HepG2 (cell line): Measurements from ENCODE around the gene TMED6. TPM values are rescaled to one million over a fixed set of nuclear protein-coding genes. Genes with fewer than 3 reads are reported as not detected.

Experiments used
- AHDC1 ChIP-seq: sonication (generic); formaldehyde crosslinking; IDR thresholded peaks from 2 replicates; pipeline ENCODE4 v1.5.1; 2020; ENCODE audit warnings: mild to moderate bottlenecking, missing genetic modification reagents, borderline replicate concordance
- ARID3A ChIP-seq: IDR thresholded peaks from 2 replicates; pipeline ENCODE4 v1.6.1; 2012; ENCODE audit warnings: low read depth, low read length, improper control_type of control experiment
- DRAP1 ChIP-seq: IDR thresholded peaks from 2 replicates; pipeline ENCODE4 v1.6.1; 2016; ENCODE audit warnings: missing genetic modification reagents, missing compliant biosample characterization
- FOXA3 ChIP-seq: IDR thresholded peaks from 2 replicates; pipeline ENCODE4 v1.6.1; 2016; ENCODE audit warnings: missing genetic modification reagents, missing compliant biosample characterization
- GZF1 ChIP-seq: sonication (generic); formaldehyde crosslinking; IDR thresholded peaks from 2 replicates; pipeline ENCODE4 v1.5.1; 2020; ENCODE audit warnings: mild to moderate bottlenecking, missing genetic modification reagents
- KAT8 ChIP-seq: IDR thresholded peaks from 2 replicates; pipeline ENCODE4 v1.6.1; 2016; ENCODE audit warnings: missing genetic modification reagents, missing compliant biosample characterization
- KDM5B ChIP-seq: sonication (generic); formaldehyde crosslinking; IDR thresholded peaks from 2 replicates; pipeline ENCODE4 v1.4.0; 2020; ENCODE audit warnings: missing genetic modification reagents, mild to moderate bottlenecking, borderline replicate concordance
- ONECUT2 ChIP-seq: sonication (generic); formaldehyde crosslinking; IDR thresholded peaks from 2 replicates; pipeline ENCODE4 v1.4.0; 2020; ENCODE audit warnings: missing genetic modification reagents
- PAXIP1 ChIP-seq: sonication (generic); formaldehyde crosslinking; conservative IDR thresholded peaks from 2 replicates; pipeline ENCODE4 v1.4.0; 2020; ENCODE audit warnings: mild to moderate bottlenecking, missing genetic modification reagents, moderate library complexity
- RXRB ChIP-seq: IDR thresholded peaks from 2 replicates; pipeline ENCODE4 v1.6.1; 2016; ENCODE audit warnings: borderline replicate concordance, missing genetic modification reagents, missing compliant biosample characterization
- SALL1 ChIP-seq: sonication (generic); formaldehyde crosslinking; IDR thresholded peaks from 2 replicates; pipeline ENCODE4 v1.8.0; 2022; ENCODE audit warnings: mild to moderate bottlenecking, missing genetic modification reagents
- SIN3A ChIP-seq: IDR thresholded peaks from 2 replicates; pipeline ENCODE4 v1.6.1; 2011; ENCODE audit warnings: low read depth, mild to moderate bottlenecking, control low read depth, low read length, borderline replicate concordance
- XRCC5 ChIP-seq: fragments of 200-400 bp; formaldehyde crosslinking; optimal IDR thresholded peaks from 2 replicates; pipeline ENCODE3; 2017; ENCODE audit warnings: mild to moderate bottlenecking, low read length
- ZNF337 ChIP-seq: sonication (generic); formaldehyde crosslinking; IDR thresholded peaks from 2 replicates; pipeline ENCODE4 v1.5.1; 2020; ENCODE audit warnings: missing genetic modification reagents, low read depth, mild to moderate bottlenecking, borderline replicate concordance
- ZNF501 ChIP-seq: sonication (generic); formaldehyde crosslinking; IDR thresholded peaks from 2 replicates; pipeline ENCODE4 v1.5.1; 2020; ENCODE audit warnings: mild to moderate bottlenecking, moderate library complexity, missing genetic modification reagents
- polyA plus RNA-seq, 8 experiments: library from polyadenylated mRNA; depleted of rRNA in 3 of 8; stranded (reverse) in 7 of 8; unstranded in 1 of 8; fragments of >200 nt; fragmentation: Illumina TruSeq in 4 of 8; extraction: Trizol in 4 of 8; gene quantifications; 2 replicates each; pipeline versions ENCODE4 v1.2.1 to v1.2.3, GENCODE V29; 2011 to 2016; ENCODE audit warnings: low read depth in 4 of 8, missing spikeins in 1 of 8, mixed read lengths in 1 of 8; ENCODE audit not compliant: insufficient read depth in 1 of 8
- total RNA-seq, 5 experiments: library from RNA; depleted of rRNA; stranded (reverse); fragments of >200 nt; fragmentation: Illumina TruSeq; extraction: Trizol; gene quantifications; 2 replicates each; pipeline ENCODE4 v1.2.3, GENCODE V29; 2016; ENCODE audit warnings: low read depth in 1 of 5

The TMED6 gene
- total and polyA plus RNA-seq, 2 of the 13 experiments (the other 11 are each of a cell fraction or from before 2014, with no cell fraction given): 9.8 to 14.4 TPM

- TF ChIP-seq ARID3A: peak; percentile 67; the same call in 1 of the 2 replicates
- no peak for TF ChIP-seq XRCC5
- peak; percentile 83 for TF ChIP-seq ZNF501 (CRISPR knock-in tag)
- TF ChIP-seq KDM5B (CRISPR knock-in tag): peak; percentile 47; the same call in 1 of the 2 replicates
- TF ChIP-seq SIN3A: peak; percentile 58; the same call in 1 of the 2 replicates
- TF ChIP-seq FOXA3 (CRISPR knock-in tag): peak; percentile 37; the same call in 1 of the 2 replicates
- peak; percentile 44; the same call in 1 of the 2 replicates for TF ChIP-seq PAXIP1
- TF ChIP-seq AHDC1 (CRISPR knock-in tag): peak; percentile 29; the same call in 1 of the 2 replicates
- peak; percentile 57; the same call in 1 of the 2 replicates for TF ChIP-seq KAT8
- TF ChIP-seq DRAP1 (CRISPR knock-in tag): peak; percentile 72
- TF ChIP-seq ZNF337 (CRISPR knock-in tag): 0 out of 2 replicates have a peak, but pooled peaks have one; percentile 60
- 0 out of 2 replicates have a peak, but pooled peaks have one; percentile 9 for TF ChIP-seq RXRB (CRISPR knock-in tag)
- peak; percentile 63; the same call in 1 of the 2 replicates for TF ChIP-seq SALL1 (CRISPR knock-in tag)
- 0 out of 2 replicates have a peak, but pooled peaks have one; percentile 58 for TF ChIP-seq GZF1 (CRISPR knock-in tag)
- TF ChIP-seq ONECUT2 (CRISPR knock-in tag): peak; percentile 47; the same call in 1 of the 2 replicates
These were observed at the start of gene TMED6 (continued) for GRCh38 chr16:69351309-69352027.
